WTC11 (cell line): Measurements from ENCODE around the gene MCM10. TPM values are rescaled to one million over a fixed set of nuclear protein-coding genes. Genes with fewer than 3 reads are reported as not detected.

Experiments used
- ATAC-seq: fragments of 200-7000 bp; cut with Tn5 transposase; 2 replicates; pipeline ENCODE4 v1.10.0; 2021; ENCODE audit warnings: mild to moderate bottlenecking, moderate library complexity
- CTCF ChIA-PET: fragments of 300-600 bp; sonication (Branson Sonifier 250); formaldehyde crosslinking; loops from one replicate; lab custom pipeline; 2021; ENCODE audit warnings: antibody characterized with exemption; lab: Charles Lee
- POLR2A ChIA-PET: fragments of 350-600 bp; sonication (Branson Sonifier 250); formaldehyde crosslinking; loops from one replicate; lab custom pipeline; 2021; ENCODE audit warnings: antibody characterized with exemption; lab: Charles Lee
- DNase-seq: peaks from one replicate; pipeline ENCODE4 v3.0.0; 2021; ENCODE audit warnings: low spot score
- H3K27ac Mint-ChIP-seq: 2 replicates; pipeline ENCODE4 v1.8.0; 2021; ENCODE audit warnings: mixed read lengths
- H3K27me3 Mint-ChIP-seq: 2 replicates; pipeline ENCODE4 v1.8.0; 2021; ENCODE audit warnings: low read depth, mild to moderate bottlenecking, moderate library complexity, mixed read lengths
- H3K36me3 Mint-ChIP-seq: 2 replicates; pipeline ENCODE4 v1.8.0; 2021; ENCODE audit warnings: mixed read lengths
- H3K4me1 Mint-ChIP-seq: 2 replicates; pipeline ENCODE4 v1.8.0; 2022; ENCODE audit warnings: mixed read lengths
- H3K4me3 Mint-ChIP-seq: 2 replicates; pipeline ENCODE4 v1.8.0; 2021; ENCODE audit warnings: mild to moderate bottlenecking, moderate library complexity, mixed read lengths
- H3K9me3 Mint-ChIP-seq: 2 replicates; pipeline ENCODE4 v1.8.0; 2021; ENCODE audit warnings: mixed read lengths
- AFF4 ChIP-seq: sonication (generic); formaldehyde crosslinking; IDR thresholded peaks from 2 replicates; pipeline ENCODE4 v1.8.1; 2023; ENCODE audit warnings: mild to moderate bottlenecking, missing genetic modification reagents, borderline replicate concordance
- ARID4B ChIP-seq: sonication (generic); formaldehyde crosslinking; IDR thresholded peaks from 2 replicates; pipeline ENCODE4 v1.8.0; 2023; ENCODE audit warnings: missing genetic modification reagents, mild to moderate bottlenecking, borderline replicate concordance
- CREB1 ChIP-seq: sonication (generic); formaldehyde crosslinking; IDR thresholded peaks from 2 replicates; pipeline ENCODE4 v1.8.0; 2023; ENCODE audit warnings: mild to moderate bottlenecking, missing genetic modification reagents
- FOXJ3 ChIP-seq: sonication (generic); formaldehyde crosslinking; IDR thresholded peaks from 2 replicates; pipeline ENCODE4 v1.9.0; 2021; ENCODE audit warnings: missing genetic modification reagents, mild to moderate bottlenecking, borderline replicate concordance
- FOXP1 ChIP-seq: sonication (generic); formaldehyde crosslinking; IDR thresholded peaks from 2 replicates; pipeline ENCODE4 v1.8.0; 2022; ENCODE audit warnings: missing genetic modification reagents, mild to moderate bottlenecking, moderate library complexity, borderline replicate concordance
- GABPB1 ChIP-seq: sonication (generic); formaldehyde crosslinking; IDR thresholded peaks from 2 replicates; pipeline ENCODE4 v1.8.1; 2023; ENCODE audit warnings: mild to moderate bottlenecking, missing genetic modification reagents
- HMGA2 ChIP-seq: fragments of 250-450 bp; sonication (Bioruptor Pico); IDR thresholded peaks from 2 replicates; pipeline ENCODE4 v1.4.0; 2021; ENCODE audit warnings: mild to moderate bottlenecking, moderate library complexity
- JUN ChIP-seq: sonication (generic); formaldehyde crosslinking; IDR thresholded peaks from 2 replicates; pipeline ENCODE4 v1.8.0; 2023; ENCODE audit warnings: mild to moderate bottlenecking, missing genetic modification reagents
- MAX ChIP-seq: sonication (generic); formaldehyde crosslinking; IDR thresholded peaks from 2 replicates; pipeline ENCODE4 v1.8.0; 2022; ENCODE audit warnings: mild to moderate bottlenecking, missing genetic modification reagents
- NFE2L1 ChIP-seq: sonication (generic); formaldehyde crosslinking; IDR thresholded peaks from 2 replicates; pipeline ENCODE4 v1.8.1; 2023; ENCODE audit warnings: missing genetic modification reagents
- SOX15 ChIP-seq: fragments of 250-450 bp; sonication (Bioruptor Pico); IDR thresholded peaks from 2 replicates; pipeline ENCODE4 v1.9.0; 2021; ENCODE audit warnings: mild to moderate bottlenecking
- TEAD4 ChIP-seq: sonication (generic); formaldehyde crosslinking; IDR thresholded peaks from 2 replicates; pipeline ENCODE4 v1.8.0; 2022; ENCODE audit warnings: mild to moderate bottlenecking, missing genetic modification reagents
- USF1 ChIP-seq: sonication (generic); formaldehyde crosslinking; IDR thresholded peaks from 2 replicates; pipeline ENCODE4 v1.8.0; 2022; ENCODE audit warnings: mild to moderate bottlenecking, missing genetic modification reagents
- ZNF121 ChIP-seq: sonication (generic); formaldehyde crosslinking; IDR thresholded peaks from 2 replicates; pipeline ENCODE4 v1.8.0; 2023; ENCODE audit warnings: missing genetic modification reagents
- ZNF532 ChIP-seq: fragments of 250-450 bp; sonication (Bioruptor Pico); IDR thresholded peaks from 2 replicates; pipeline ENCODE4 v1.9.0; 2021; ENCODE audit warnings: mild to moderate bottlenecking, borderline replicate concordance
- total RNA-seq: library from RNA; stranded (reverse); gene quantifications from 3 replicates; pipeline ENCODE4 v1.2.3, GENCODE V29; 2021
- TF ChIP-seq, protein P1 (sequence below): sonication (generic); formaldehyde crosslinking; IDR thresholded peaks from 2 replicates; pipeline ENCODE4 v1.8.1; 2022; ENCODE audit warnings: low read depth, missing genetic modification reagents, borderline replicate concordance
- TF ChIP-seq, protein P2 (sequence below): fragments of 250-450 bp; sonication (Bioruptor Pico); IDR thresholded peaks from 2 replicates; pipeline ENCODE4 v1.9.0; 2021; ENCODE audit warnings: moderate library complexity, mild to moderate bottlenecking, inconsistent platforms, borderline replicate concordance
- TF ChIP-seq, protein P3 (sequence below): fragments of 250-450 bp; sonication (Bioruptor Pico); IDR thresholded peaks from 2 replicates; pipeline ENCODE4 v1.9.0; 2021; ENCODE audit warnings: mild to moderate bottlenecking
- TF ChIP-seq, protein P4 (sequence below): fragments of 250-450 bp; sonication (Bioruptor Pico); IDR thresholded peaks from 2 replicates; pipeline ENCODE4 v1.8.0; 2021; ENCODE audit warnings: mild to moderate bottlenecking

Gene MCM10
- total RNA-seq, 1 experiment from 2014 or later: 44.3 TPM

DNA sequence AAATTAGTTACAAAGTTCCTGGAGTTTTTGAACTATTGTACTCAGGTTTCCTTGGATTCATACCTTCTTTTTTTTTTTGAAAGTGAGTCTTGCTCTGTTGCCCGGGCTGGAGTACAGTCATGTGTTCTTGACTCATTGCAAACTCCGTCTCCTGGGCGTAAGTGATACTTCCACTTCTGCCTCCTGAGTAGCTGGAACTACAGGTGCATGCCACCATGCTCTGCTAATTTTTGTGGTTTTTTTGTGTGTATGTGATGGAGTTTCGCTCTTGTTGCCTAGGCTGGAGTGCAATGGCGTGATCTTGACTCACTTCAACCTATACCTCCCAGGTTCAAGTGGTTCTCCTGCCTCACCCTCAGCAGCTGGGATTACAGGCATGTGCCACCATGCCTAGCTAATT is 22.3 kb downstream of the MCM10 start (continued):
- TF ChIP-seq GABPB1: no peak
- no peak for TF ChIP-seq ARID4B (CRISPR knock-in tag)

GRCh38 chr10:13184276-13184675 is 22.9 kb downstream of the MCM10 start:
- POLR2A ChIA-PET: no interaction called here
- CTCF ChIA-PET: no interaction called here
- Mint-ChIP-seq H3K27me3 (no peaks in the 10 kb centered on the region), H3K4me3 (no peak overlapping the region), H3K4me1 (no peaks in the 10 kb centered on the region), H3K36me3 (peaks cover 89% of the 10 kb centered on the region), H3K9me3 (peaks cover 12% of the 10 kb centered on the region), H3K27ac (no peak overlapping the region)
- DNase-seq: no peak
- ATAC-seq: no peak
- TF ChIP-seq AFF4 (CRISPR knock-in tag) (no peak), HMGA2 (CRISPR knock-in tag) (no peak), FOXP1 (CRISPR knock-in tag) (no peak), FOXJ3 (CRISPR knock-in tag) (no peak), TEAD4 (CRISPR knock-in tag) (no peak), CREB1 (no peak), USF1 (CRISPR knock-in tag) (no peak), NFE2L1 (no peak), SOX15 (CRISPR knock-in tag) (no peak), JUN (CRISPR knock-in tag) (no peak), MAX (no peak), ZNF532 (no peak), ZNF121 (CRISPR knock-in tag) (no peak)
- TF ChIP-seq, protein P1, sequence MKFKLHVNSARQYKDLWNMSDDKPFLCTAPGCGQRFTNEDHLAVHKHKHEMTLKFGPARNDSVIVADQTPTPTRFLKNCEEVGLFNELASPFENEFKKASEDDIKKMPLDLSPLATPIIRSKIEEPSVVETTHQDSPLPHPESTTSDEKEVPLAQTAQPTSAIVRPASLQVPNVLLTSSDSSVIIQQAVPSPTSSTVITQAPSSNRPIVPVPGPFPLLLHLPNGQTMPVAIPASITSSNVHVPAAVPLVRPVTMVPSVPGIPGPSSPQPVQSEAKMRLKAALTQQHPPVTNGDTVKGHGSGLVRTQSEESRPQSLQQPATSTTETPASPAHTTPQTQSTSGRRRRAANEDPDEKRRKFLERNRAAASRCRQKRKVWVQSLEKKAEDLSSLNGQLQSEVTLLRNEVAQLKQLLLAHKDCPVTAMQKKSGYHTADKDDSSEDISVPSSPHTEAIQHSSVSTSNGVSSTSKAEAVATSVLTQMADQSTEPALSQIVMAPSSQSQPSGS: no peak
- TF ChIP-seq, protein P2, sequence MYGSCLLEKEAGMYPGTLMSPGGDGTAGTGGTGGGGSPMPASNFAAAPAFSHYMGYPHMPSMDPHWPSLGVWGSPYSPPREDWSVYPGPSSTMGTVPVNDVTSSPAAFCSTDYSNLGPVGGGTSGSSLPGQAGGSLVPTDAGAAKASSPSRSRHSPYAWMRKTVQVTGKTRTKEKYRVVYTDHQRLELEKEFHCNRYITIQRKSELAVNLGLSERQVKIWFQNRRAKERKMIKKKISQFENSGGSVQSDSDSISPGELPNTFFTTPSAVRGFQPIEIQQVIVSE (CRISPR knock-in tag): no peak
- TF ChIP-seq, protein P3, sequence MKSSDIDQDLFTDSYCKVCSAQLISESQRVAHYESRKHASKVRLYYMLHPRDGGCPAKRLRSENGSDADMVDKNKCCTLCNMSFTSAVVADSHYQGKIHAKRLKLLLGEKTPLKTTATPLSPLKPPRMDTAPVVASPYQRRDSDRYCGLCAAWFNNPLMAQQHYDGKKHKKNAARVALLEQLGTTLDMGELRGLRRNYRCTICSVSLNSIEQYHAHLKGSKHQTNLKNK (CRISPR knock-in tag): no peak
- TF ChIP-seq, protein P4, sequence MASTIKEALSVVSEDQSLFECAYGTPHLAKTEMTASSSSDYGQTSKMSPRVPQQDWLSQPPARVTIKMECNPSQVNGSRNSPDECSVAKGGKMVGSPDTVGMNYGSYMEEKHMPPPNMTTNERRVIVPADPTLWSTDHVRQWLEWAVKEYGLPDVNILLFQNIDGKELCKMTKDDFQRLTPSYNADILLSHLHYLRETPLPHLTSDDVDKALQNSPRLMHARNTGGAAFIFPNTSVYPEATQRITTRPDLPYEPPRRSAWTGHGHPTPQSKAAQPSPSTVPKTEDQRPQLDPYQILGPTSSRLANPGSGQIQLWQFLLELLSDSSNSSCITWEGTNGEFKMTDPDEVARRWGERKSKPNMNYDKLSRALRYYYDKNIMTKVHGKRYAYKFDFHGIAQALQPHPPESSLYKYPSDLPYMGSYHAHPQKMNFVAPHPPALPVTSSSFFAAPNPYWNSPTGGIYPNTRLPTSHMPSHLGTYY (CRISPR knock-in tag): no peak
